ENCODE data around the gene SHH. TPM values are rescaled to one million over a fixed set of nuclear protein-coding genes. Genes with fewer than 3 reads are reported as not detected.
A peak's percentile ranks its signal among the peaks of the same experiment; 100 is the strongest.

The SHH gene
- not detected for polyA plus RNA-seq (2013, experiment 1 of 2; ENCODE audit: insufficient read length)
- 0.04 TPM for polyA plus RNA-seq (2013, experiment 2 of 2; ENCODE audit: insufficient read length)

GRCh38 chr7:155811895-155812761, at the start of gene SHH:
SHH (minus strand) TSS chr7:155812463; CDS start chr7:155812122, 341 bp downstream.
- no peak for DNase-seq

GRCh38 chr7:155861480-155861868, 49.2 kb upstream of the SHH start:
- no peak for DNase-seq

- DNase-seq: peak; percentile 7
Observed at GRCh38 chr7:155860840-155861479, 48.7 kb upstream of the SHH start.

GRCh38 chr7:155860461-155860839, 48.2 kb upstream of the SHH start:
- DNase-seq: no peak

GRCh38 chr7:155858521-155859061, 46.3 kb upstream of the SHH start:
- DNase-seq: no peak

- DNase-seq: no peak
Observed at GRCh38 chr7:155857141-155857540, 44.9 kb upstream of the SHH start.

- no peak for DNase-seq
Observed at GRCh38 chr7:155856656-155857055, 44.4 kb upstream of the SHH start.

GRCh38 chr7:155852426-155853301, 40.4 kb upstream of the SHH start:
- DNase-seq: no peak

- no peak for DNase-seq
Observed at GRCh38 chr7:155851892-155852291, 39.6 kb upstream of the SHH start.

GRCh38 chr7:155850766-155851678, 38.8 kb upstream of the SHH start:
- DNase-seq: no peak

GRCh38 chr7:155850001-155850436, 37.8 kb upstream of the SHH start:
- DNase-seq: no peak

GRCh38 chr7:155848691-155849669, 36.7 kb upstream of the SHH start:
- no peak for DNase-seq

GRCh38 chr7:155847821-155848435, 35.7 kb upstream of the SHH start:
- DNase-seq: no peak

GRCh38 chr7:155846936-155847335, 34.7 kb upstream of the SHH start:
- DNase-seq: no peak

GRCh38 chr7:155846156-155846555, 33.9 kb upstream of the SHH start:
- no peak for DNase-seq

GRCh38 chr7:155845226-155845625, 33.0 kb upstream of the SHH start:
- DNase-seq: no peak

- no peak for DNase-seq
Observed at GRCh38 chr7:155844526-155844925, 32.3 kb upstream of the SHH start.

GRCh38 chr7:155844019-155844453, 31.8 kb upstream of the SHH start:
- no peak for DNase-seq

GRCh38 chr7:155843426-155844018, 31.3 kb upstream of the SHH start:
- no peak for DNase-seq
